Measurements from ENCODE around the gene PPARG. TPM values are rescaled to one million over a fixed set of nuclear protein-coding genes. Genes with fewer than 3 reads are reported as not detected.

Gene PPARG
- total RNA-seq, 6 donors from 2014 or later = 39.8 to 93.9 (median 52.7) TPM

- H3K4me1 ChIP-seq = peaks cover 7 to 19% (median 15%) of the 10 kb centered on the region in 4 donors
- no peak for DNase-seq
- no peak for ATAC-seq (ENCODE audit: low FRiP score in 2 of 2)
- TF ChIP-seq, protein P1, sequence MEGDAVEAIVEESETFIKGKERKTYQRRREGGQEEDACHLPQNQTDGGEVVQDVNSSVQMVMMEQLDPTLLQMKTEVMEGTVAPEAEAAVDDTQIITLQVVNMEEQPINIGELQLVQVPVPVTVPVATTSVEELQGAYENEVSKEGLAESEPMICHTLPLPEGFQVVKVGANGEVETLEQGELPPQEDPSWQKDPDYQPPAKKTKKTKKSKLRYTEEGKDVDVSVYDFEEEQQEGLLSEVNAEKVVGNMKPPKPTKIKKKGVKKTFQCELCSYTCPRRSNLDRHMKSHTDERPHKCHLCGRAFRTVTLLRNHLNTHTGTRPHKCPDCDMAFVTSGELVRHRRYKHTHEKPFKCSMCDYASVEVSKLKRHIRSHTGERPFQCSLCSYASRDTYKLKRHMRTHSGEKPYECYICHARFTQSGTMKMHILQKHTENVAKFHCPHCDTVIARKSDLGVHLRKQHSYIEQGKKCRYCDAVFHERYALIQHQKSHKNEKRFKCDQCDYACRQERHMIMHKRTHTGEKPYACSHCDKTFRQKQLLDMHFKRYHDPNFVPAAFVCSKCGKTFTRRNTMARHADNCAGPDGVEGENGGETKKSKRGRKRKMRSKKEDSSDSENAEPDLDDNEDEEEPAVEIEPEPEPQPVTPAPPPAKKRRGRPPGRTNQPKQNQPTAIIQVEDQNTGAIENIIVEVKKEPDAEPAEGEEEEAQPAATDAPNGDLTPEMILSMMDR (IDR thresholded peaks at IDR 0.05) = no peak
- TF ChIP-seq POLR2A (IDR thresholded peaks at IDR 0.05) (no peak), POLR2AphosphoS5 (IDR thresholded peaks at IDR 0.05) (no peak), EP300 (IDR thresholded peaks at IDR 0.05) (no peak)
- H3K27ac ChIP-seq = no peak overlapping the region
- 65 to 74% methylated on average over 3 of the region's 3 CpGs for WGBS, 2 donors
- peak overlapping the region in 2 of 4 donors; percentile 59 to 66 for H3K4me3 ChIP-seq
- no peaks in the 10 kb centered on the region for H3K9me3 ChIP-seq
- no peaks in the 10 kb centered on the region for H3K36me3 ChIP-seq
- peaks cover 0 to 12% (median 6%) of the 10 kb centered on the region in 4 donors for H3K27me3 ChIP-seq
These were observed 654 bp downstream of the PPARG start for GRCh38 chr3:12289524-12289923.

- peak overlapping the region in 1 of 4 donors; percentile 21 for H3K27ac ChIP-seq
- ATAC-seq (ENCODE audit: low FRiP score in 2 of 2) = no peak
These were observed 3.9 kb downstream of the PPARG start for GRCh38 chr3:12292770-12293169.

DNA sequence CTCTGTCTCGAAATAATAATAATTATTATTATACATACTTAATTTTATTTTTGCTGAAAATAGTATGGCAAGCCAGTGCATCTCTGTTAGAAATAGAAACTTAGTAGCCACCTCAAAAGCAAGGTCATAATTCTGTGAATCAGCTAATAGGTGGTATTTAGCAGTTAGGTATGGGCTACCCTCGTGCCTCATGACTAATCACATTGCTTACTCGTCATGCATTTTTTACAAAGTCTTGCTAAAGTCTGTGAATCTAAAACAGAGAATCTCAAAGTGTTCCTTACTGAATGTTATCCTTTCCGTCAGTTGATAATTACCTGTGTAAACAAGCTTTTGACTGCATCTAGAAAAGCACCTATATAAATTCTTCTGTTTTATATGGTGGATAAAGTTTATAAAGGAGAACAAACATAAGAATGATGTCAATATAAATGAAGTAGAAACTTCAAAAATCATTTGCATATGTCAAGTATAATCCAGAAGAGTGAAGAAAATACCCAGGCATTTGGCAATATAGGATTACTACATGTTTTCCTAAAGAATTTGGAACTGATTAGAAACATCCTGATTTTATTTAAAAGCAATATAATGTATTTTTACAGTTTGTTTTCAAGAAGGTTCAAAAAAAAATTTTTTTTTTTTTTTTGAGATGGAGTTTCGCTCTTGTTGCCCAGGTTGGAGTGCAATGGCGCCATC, 6.2 kb downstream of the PPARG start:
- 84 to 87% methylated on average over 6 of the region's 6 CpGs for WGBS, 2 donors
- Histone ChIP-seq H3K27me3 (no peaks in the 10 kb centered on the region), H3K36me3 (no peaks in the 10 kb centered on the region), H3K4me3 (no peak overlapping the region), H3K27ac (no peak overlapping the region), H3K4me1 (no peaks in the 10 kb centered on the region), H3K9me3 (no peaks in the 10 kb centered on the region)
- TF ChIP-seq EP300 (IDR thresholded peaks at IDR 0.05) (no peak), POLR2A (IDR thresholded peaks at IDR 0.05) (no peak), POLR2AphosphoS5 (IDR thresholded peaks at IDR 0.05) (no peak)
- TF ChIP-seq, protein P1 (IDR thresholded peaks at IDR 0.05) = no peak
- no peak for DNase-seq
- ATAC-seq (ENCODE audit: low FRiP score in 2 of 2) = no peak

More at GRCh38 chr3:12292770-12293169, 3.9 kb downstream of the PPARG start:
- Histone ChIP-seq H3K36me3 (no peaks in the 10 kb centered on the region), H3K27me3 (peaks cover 0 to 12% (median 6%) of the 10 kb centered on the region in 4 donors), H3K4me1 (peaks cover 5 to 11% (median 8%) of the 10 kb centered on the region in 4 donors), H3K4me3 (peak overlapping the region in 1 of 4 donors; percentile 17), H3K9me3 (no peaks in the 10 kb centered on the region)
- 85 to 88% methylated on average over 9 of the region's 9 CpGs for WGBS, 2 donors
- no peak for TF ChIP-seq POLR2A (IDR thresholded peaks at IDR 0.05)
- TF ChIP-seq, protein P1 (IDR thresholded peaks at IDR 0.05) = no peak
- no peak for TF ChIP-seq POLR2AphosphoS5 (IDR thresholded peaks at IDR 0.05)
- TF ChIP-seq EP300 (IDR thresholded peaks at IDR 0.05) = no peak
- no peak for DNase-seq

DNA sequence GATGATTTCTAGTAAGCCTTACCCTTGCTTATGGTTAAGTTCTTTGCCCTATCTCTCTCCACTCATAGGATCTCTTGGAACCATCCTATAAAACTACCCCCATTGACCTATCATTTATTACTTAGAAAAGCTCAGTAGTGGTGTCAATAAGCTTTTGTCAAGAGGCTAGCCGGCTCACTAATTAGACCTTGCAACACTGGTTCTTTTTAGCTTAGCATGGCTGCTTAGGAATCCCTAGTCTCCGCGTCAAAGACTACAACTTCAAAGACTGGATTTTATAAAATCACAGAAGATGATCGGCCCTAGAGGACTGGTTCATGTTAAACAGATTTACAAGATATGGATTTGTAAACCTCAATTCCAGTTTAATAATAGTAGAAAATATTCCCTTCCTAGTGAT, 7.6 kb downstream of the PPARG start:
- TF ChIP-seq, protein P1 (IDR thresholded peaks at IDR 0.05) = no peak
- TF ChIP-seq POLR2A (IDR thresholded peaks at IDR 0.05) = no peak
- TF ChIP-seq POLR2AphosphoS5 (IDR thresholded peaks at IDR 0.05) = no peak
- TF ChIP-seq EP300 (IDR thresholded peaks at IDR 0.05) = no peak
- 91% methylated on average over 4 of the region's 4 CpGs for WGBS, 2 donors
- Histone ChIP-seq H3K27me3 (no peaks in the 10 kb centered on the region), H3K4me1 (no peaks in the 10 kb centered on the region), H3K27ac (no peak overlapping the region), H3K36me3 (no peaks in the 10 kb centered on the region), H3K9me3 (no peaks in the 10 kb centered on the region), H3K4me3 (no peak overlapping the region)
- DNase-seq = no peak
- no peak for ATAC-seq (ENCODE audit: low FRiP score in 2 of 2)

DNA sequence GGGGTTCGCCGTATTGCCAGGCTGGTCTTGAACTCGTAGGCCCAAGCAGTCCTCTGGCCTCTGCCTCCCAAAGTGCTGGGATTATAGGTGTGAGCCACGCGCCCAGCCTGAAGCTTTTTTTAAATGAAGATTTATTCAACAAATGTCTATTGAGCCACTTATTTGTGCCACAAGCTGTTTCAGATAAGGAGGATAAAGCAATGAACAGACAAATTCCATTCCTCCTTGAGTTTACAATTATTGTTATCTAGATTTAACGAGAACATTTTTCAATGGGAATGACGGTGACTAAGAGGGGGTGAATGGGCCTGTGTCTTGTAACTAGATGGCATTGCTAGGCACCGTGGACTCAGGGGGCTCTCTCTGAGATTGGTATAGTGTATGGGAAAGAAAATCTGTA, 10.2 kb downstream of the PPARG start:
- H3K27ac ChIP-seq = no peak overlapping the region
- no peak for ATAC-seq (ENCODE audit: low FRiP score in 2 of 2)
- no peaks in the 10 kb centered on the region for H3K36me3 ChIP-seq
- WGBS, 2 donors = 88 to 89% methylated on average over 8 of the region's 8 CpGs
- TF ChIP-seq POLR2A (IDR thresholded peaks at IDR 0.05) (no peak), POLR2AphosphoS5 (IDR thresholded peaks at IDR 0.05) (no peak), EP300 (IDR thresholded peaks at IDR 0.05) (no peak)
- TF ChIP-seq, protein P1 (IDR thresholded peaks at IDR 0.05) = no peak
- no peak for DNase-seq
- no peaks in the 10 kb centered on the region for H3K4me1 ChIP-seq
- no peak overlapping the region for H3K4me3 ChIP-seq
- H3K9me3 ChIP-seq = no peaks in the 10 kb centered on the region
- no peaks in the 10 kb centered on the region for H3K27me3 ChIP-seq

Measured in upper lobe of left lung (tissue), 6 donors.